CD1c-positive myeloid dendritic cell (primary cell): ENCODE data around the gene EHMT1.

Source experiments
- DNase-seq: peaks from one replicate; pipeline ENCODE4 v3.0.0-alpha.2; 2016; ENCODE audit errors: extremely low spot score

EHMT1 gene

GRCh38 chr9:137784641-137785513 is 166.1 kb downstream of the EHMT1 start:
- DNase-seq = no peak

GRCh38 chr9:137785704-137786161 is 166.9 kb downstream of the EHMT1 start:
- DNase-seq = no peak

- no peak for DNase-seq
Observed at GRCh38 chr9:137786511-137786920, 167.7 kb downstream of the EHMT1 start.

- no peak for DNase-seq
Observed at GRCh38 chr9:137787381-137787780, 168.6 kb downstream of the EHMT1 start.

DNA sequence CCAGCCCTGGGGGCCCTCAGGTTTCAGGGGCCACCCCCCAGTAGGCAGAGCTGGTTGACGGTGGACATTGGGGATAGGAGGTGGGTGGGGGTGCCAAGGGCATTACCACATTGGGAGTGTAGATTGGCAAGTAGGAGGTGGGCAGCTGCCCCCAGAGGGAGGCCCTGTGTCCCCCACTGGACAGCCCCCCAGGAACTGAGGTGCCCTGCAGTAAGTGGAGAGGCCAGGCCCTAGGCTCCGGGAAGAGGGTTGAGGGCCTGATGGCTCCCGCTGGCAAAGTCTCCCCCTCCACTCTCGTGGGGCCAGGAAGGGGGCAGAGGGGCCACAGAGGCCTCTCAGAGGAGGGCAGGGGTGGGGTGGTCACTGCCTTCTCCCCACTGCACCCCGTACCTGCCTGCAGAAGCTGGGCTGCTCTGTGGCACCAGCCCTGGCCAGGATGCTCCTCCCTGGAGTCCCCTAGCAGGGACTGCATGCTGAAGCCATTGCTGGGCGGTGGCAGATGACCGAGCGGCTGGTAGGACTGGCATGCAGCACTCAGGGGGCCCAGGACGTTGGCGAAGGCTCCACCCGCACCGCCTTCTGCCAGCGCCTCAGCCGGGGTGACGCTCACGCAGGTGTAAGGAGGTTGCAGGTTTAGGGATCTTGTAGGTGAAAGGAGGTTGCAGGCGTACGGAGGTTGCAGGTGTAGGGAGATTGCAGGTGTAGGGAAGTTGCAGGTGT is 169.1 kb downstream of the EHMT1 start:
- DNase-seq = no peak

GRCh38 chr9:137788561-137789294 is 169.9 kb downstream of the EHMT1 start:
- no peak for DNase-seq

DNA sequence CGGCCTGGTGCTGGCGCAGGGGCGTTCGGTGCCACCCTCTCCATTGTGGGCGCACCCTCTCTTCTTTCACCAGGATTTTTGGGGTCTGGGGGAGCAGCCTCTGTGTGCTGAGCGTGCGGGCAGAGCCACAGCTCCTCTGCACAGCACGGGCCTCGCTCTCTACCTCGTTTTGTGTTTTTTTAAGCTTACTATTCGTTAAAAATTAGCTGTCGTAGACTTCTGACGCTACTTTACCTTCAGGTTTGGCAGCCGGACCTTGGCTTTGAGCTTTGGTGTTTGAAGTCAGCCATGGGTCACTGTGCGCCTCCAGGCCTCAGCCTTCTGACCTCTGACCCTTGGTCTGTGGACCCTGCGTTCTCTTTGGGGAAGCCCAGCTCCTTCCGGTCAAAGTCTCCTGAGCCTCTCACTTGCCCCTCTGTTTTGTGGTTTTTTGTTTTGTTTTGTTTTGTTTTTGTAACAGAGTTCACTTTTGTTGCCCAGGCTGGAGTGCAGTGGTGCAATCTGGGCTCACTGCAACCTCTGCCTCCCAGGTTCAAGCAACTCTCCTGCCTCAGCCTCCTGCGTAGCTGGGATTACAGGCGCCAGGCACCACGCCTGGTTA is 170.6 kb downstream of the EHMT1 start:
- no peak for DNase-seq

DNA sequence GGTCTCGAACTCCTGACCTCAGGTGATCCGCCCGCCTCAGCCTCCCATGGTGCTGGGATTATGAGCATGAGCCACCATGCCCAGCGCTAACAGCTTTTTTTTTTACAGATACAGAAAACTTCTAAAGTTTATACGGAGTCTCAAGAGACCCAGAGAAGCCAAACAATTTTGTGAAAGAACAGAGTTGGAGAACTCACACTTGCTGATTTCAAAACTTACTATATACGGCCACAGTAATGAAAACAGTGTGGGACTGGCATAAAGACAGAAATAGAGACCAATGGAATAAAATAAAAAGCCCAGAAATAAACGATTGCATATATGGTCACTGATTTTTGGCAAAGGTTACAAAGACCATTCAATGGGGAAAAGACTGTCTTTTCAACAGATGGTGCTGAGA is 173.1 kb downstream of the EHMT1 start:
- DNase-seq = no peak

DNA sequence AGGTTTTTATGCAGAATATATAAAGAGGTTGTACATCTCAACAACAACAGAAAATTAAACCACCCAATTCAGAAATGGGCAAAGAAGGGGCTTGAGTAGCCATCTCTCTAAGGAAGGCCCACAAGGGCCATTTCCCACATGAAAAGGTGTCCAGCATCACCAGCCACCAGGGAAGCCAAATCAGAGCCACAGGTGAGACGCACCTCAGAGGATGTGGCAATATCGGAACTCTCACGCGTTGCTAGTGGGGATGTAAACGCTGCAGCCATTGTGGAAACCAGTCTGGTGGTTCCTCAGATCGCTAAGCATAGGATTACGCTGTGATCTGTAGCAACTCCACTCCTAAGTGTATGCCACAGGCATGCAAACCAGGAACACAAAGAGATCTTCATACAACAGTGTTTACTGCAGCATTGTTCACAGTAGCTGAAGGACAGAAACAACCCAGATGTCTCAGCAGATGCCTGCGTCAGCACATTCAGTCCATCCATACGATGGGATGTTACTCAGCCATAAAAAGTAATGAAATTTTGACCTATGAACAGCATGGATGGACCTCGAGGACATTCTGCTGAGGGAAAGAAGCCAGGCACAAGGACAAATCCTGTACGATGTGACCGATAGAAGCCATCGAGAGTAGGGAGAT is 174.5 kb downstream of the EHMT1 start:
- no peak for DNase-seq

DNA sequence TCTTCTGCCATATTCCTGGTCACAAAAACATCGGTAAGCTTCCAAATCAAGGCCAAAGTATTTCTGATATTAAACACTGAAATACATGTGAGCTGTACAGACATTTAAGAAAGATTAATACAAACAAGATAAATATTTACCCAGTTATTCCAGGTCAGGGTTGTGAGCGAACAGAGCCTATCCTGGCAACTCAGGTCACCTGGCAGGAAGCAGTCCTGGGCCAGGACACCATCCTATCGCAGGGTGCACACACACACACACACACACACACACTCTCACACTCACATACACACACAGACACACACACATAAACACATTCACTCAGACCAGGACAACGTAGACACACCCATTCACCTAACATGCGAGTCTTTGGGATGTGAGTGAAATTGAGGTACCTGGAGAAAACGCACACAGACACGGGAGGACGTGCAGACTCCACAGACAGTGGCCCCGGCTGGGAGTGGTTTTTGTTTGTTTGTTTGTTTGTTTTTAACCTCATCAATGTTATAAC is 176.4 kb downstream of the EHMT1 start:
- DNase-seq = no peak

DNA sequence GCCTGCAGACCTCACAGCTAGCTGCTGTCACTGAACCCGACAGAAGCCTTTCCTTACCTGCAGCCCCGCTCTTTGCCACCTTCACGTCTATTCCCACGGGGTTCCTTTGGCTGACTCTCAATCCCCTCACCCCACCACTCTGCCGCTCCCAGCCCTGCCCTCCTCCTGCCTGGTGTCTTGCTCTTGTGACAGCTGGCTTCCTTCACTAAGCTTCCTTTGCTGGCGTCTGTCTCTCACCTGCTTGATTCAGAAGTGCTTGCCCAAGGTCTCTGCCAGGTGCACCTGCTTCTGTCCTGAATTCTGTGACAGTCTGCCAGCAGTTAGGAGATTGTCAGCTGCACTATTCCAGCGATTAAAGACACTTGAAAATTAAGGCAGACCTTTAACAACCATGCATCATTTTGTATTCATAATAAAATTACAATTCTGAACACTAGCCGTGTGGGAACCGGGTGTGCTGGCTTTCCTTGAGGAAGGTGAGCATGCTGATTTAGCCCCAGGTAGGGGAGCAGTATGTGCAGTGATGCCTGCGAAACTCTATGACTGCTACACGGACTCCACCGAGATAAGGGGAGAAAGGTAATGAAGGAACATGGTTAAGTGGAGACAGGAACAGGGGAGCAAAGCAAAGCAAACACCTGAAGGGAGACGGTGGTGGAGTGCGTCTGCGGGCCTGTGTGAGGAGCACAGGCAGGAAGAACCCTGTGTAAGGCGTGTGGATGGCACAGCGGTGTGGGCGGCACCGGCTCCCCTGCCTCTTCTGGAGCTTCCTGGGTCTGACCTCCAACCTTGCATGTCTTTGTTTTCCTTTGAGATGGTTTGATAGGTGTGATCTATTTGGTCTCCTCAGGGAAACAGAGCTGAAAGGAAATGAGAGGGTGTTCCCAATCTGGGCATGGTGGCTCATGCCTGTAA is 178.7 kb downstream of the EHMT1 start:
- DNase-seq = no peak

DNA sequence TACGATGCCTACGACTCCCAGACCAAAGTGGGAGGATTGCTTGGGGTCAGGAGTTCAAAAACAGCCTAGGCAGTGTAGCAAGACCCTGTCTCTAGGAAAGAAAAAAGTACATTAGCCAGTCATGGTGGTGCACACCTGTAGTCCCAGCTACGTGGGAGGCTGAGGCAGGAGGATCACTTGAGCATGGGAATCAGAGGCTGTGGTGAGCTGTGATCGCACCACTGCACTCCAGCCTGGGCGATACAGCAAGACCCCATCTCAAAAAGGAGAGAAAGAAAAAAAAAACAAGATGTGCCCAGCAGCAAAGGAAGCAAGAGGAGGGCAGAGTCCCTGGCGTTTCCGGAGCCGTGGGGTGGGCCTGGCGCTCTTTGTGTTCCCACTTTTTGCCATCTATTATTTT is 179.3 kb downstream of the EHMT1 start:
- DNase-seq = no peak

DNA sequence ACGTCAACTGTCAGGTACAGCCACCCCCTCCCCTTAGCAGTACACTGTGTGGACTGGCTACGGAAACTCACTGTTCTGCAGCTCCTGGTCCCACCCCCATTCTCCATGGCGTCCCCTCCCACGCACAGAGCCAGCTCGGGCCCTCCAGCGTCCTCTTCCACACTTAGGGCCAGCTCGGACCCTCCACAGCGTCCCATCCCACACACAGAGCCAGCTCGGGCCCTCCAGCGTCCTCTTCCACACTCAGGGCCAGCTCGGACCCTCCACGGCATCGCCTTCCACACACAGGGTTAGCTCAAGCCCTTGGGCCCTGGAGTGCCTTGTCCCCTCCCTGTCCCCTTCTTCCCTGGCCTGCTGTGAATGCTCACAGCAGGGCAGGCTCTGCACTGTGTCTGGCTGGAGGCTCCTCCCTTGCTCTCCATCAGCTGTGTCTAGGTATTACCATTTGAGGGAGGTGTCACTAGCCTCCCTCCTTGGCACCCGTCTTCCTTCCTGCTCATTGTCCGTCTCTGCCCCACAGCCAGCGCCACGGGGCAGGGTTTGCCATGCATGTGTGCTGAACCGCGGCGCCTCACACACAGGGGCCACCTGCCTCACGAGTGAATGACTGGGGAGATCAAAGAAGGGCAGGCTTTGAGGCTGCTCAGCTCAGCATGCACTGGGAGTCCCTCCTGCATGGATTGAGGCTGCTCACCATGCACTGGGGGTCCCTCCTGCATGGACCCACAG is 180.3 kb downstream of the EHMT1 start:
- DNase-seq = no peak

GRCh38 chr9:137799630-137799983 is 180.8 kb downstream of the EHMT1 start:
- no peak for DNase-seq

GRCh38 chr9:137800196-137801022 is 181.6 kb downstream of the EHMT1 start:
- no peak for DNase-seq

DNA sequence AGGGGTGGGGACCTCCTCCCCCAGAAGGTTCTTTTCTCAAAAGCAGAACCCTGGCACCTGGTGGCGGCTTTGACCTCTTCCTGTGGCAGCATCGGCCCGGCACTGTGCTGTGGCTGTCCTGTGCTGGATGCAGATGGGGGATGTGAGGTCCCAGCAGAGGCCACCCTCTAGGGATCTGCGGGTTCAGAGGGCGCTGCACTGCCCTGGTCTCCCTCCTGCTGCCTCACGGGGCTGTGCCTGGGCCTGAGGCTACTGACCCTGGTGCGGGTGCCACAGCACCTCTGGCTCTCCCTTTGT is 182.2 kb downstream of the EHMT1 start:
- no peak for DNase-seq

DNA sequence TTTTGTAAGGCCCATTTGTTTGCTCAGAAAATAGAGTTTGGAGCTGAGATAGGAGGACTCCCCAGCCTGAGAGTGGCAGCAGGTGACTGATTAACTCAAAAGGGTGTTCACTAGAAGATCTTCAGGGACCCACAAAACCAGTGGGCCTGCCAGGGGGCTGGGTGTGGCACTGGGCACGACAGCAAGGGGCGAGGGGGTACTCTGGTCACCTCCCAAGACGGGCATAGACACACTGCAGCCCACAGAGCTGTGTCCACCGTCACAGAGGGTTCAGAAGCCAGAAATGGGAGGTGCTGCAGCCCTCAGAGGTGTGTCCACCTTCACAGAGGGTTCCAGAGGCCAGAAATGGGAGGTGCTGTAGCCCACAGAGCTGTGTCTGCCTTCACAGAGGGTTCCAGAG is 183.2 kb downstream of the EHMT1 start:
- no peak for DNase-seq

DNA sequence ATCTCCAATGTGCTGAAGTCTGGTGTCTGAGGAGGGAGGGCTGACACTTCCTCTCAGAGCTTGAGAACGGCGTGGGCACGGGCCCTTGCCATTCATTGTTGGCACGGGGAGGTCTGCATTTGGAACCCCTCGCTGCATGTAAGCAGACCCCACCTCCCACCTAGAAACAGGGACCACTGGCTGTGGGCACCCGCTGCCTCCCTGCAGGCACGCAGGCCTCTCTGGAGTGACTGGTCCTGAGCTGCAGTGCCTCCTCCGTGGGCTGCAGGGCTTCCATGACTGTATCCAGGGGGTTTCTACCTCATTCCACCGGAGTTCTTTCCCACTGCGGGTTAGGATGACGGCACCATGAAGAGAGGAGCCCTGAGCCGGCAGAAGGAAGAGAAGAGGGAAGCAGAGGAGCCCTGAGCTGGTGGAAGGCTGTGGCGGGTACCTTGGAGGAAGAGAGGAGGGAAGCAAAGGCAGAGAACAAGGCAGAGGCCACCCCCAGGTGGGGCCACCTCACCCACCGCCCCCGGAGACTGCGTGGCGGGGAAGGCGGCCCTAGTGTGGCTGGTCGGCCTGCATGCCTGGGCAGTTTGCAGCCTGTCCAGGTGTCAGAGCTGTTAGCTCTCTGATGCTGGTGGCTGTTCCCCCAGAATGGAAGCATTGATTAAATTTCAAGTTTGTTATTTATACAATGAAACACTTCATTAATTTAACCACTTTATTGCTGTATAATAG is 183.9 kb downstream of the EHMT1 start:
- no peak for DNase-seq
